H1 (cell line): ENCODE results near the gene PTPRD. TPM values are rescaled to one million over a fixed set of nuclear protein-coding genes. Genes with fewer than 3 reads are reported as not detected.
A peak's percentile ranks its signal among the peaks of the same experiment; 100 is the strongest.

ENCODE experiments used
- CTCF ChIA-PET: fragments of 300-600 bp; sonication (Branson Sonifier 250); formaldehyde crosslinking; loops from one replicate; lab custom pipeline; 2021; ENCODE audit not compliant: partially characterized antibody; lab: Charles Lee
- POLR2A ChIA-PET: fragments of 300-600 bp; sonication (Branson Sonifier 250); formaldehyde crosslinking; loops from one replicate; lab custom pipeline; 2021; ENCODE audit warnings: inconsistent platforms; ENCODE audit not compliant: partially characterized antibody; lab: Charles Lee
- DNase-seq, 2 experiments: peaks; one replicate each; pipeline versions ENCODE4 v3.0.0 to v3.0.0-alpha.2; 2010 to 2022; ENCODE audit warnings: low spot score in 2 of 2, low read depth in 1 of 2, mixed read lengths in 1 of 2
- FAIRE-seq: peaks from 2 replicates; lab custom pipeline; 2011; peaks lifted over from hg19 to GRCh38; lab: Jason Lieb, UNC
- H2AFZ ChIP-seq: 2 replicates; pipeline ENCODE4 v1.8.1; 2012; ENCODE audit warnings: low read length, inconsistent platforms
- H2AK5ac ChIP-seq: 2 replicates; pipeline ENCODE4 v1.6.1; 2013; ENCODE audit warnings: low read depth, low read length
- H2BK120ac ChIP-seq: replicated peaks from 2 replicates; pipeline ENCODE3; 2013; ENCODE audit warnings: low read depth, low read length, inconsistent platforms
- H2BK12ac ChIP-seq: 2 replicates; pipeline ENCODE4 v1.6.1; 2013; ENCODE audit warnings: low read depth, low read length
- H2BK15ac ChIP-seq: 2 replicates; pipeline ENCODE4 v1.6.1; 2013; ENCODE audit warnings: low read length
- H2BK20ac ChIP-seq: 2 replicates; pipeline ENCODE4 v1.6.1; 2013; ENCODE audit warnings: low read length
- H2BK5ac ChIP-seq: 2 replicates; pipeline ENCODE4 v1.6.1; 2013; ENCODE audit warnings: low read depth, low read length
- H3K14ac ChIP-seq: 2 replicates; pipeline ENCODE4 v1.6.1; 2013; ENCODE audit warnings: inconsistent platforms; ENCODE audit not compliant: insufficient read length
- H3K18ac ChIP-seq: 2 replicates; pipeline ENCODE4 v1.6.1; 2013; ENCODE audit warnings: low read length; ENCODE audit errors: extremely low read depth
- H3K23ac ChIP-seq: 2 replicates; pipeline ENCODE4 v1.6.1; 2013; ENCODE audit warnings: inconsistent platforms; ENCODE audit not compliant: insufficient read length
- H3K23me2 ChIP-seq: 2 replicates; pipeline ENCODE4 v1.6.1; 2013; ENCODE audit warnings: low read depth, low read length
- H3K27ac ChIP-seq: 2 replicates; pipeline ENCODE4 v1.6.1; 2011; ENCODE audit warnings: low read depth, low read length, inconsistent platforms
- H3K27me3 ChIP-seq, 4 experiments: replicated peaks in 1 of 4; 1 replicate in 1 of 4; 2 replicates in 3 of 4; pipeline versions ENCODE4 v1.6.1 to v1.8.1; 2011 to 2013; ENCODE audit warnings: low read length in 3 of 4, mild to moderate bottlenecking in 3 of 4, inconsistent platforms in 2 of 4, mixed read lengths in 2 of 4, moderate library complexity in 1 of 4; ENCODE audit not compliant: control insufficient read depth in 3 of 4, insufficient read depth in 3 of 4; ENCODE audit errors: extremely low read depth in 1 of 4
- H3K36me3 ChIP-seq, 4 experiments: 2 replicates each; pipeline versions ENCODE4 v1.6.1 to v1.8.1; 2011 to 2013; ENCODE audit warnings: mild to moderate bottlenecking in 4 of 4, low read length in 3 of 4, moderate library complexity in 2 of 4, control low read depth in 1 of 4, inconsistent platforms in 1 of 4; ENCODE audit not compliant: insufficient read depth in 4 of 4, control insufficient read depth in 2 of 4
- H3K4ac ChIP-seq: replicated peaks from 2 replicates; pipeline ENCODE3; 2013; ENCODE audit warnings: low read length, low read depth, mixed read lengths, inconsistent platforms; ENCODE audit not compliant: insufficient read length
- H3K4me1 ChIP-seq, 4 experiments: replicated peaks in 1 of 4; 1 replicate in 1 of 4; 2 replicates in 3 of 4; pipeline versions ENCODE4 v1.6.1 to v1.8.1; 2011 to 2013; ENCODE audit warnings: low read length in 3 of 4, inconsistent platforms in 2 of 4, mixed read lengths in 1 of 4; ENCODE audit not compliant: insufficient read depth in 4 of 4, control insufficient read depth in 3 of 4
- H3K4me2 ChIP-seq, 2 experiments: 2 replicates each; pipeline versions ENCODE4 v1.6.1 to v1.8.1; 2011 to 2013; ENCODE audit warnings: low read depth in 2 of 2, low read length in 2 of 2, control low read depth in 1 of 2, inconsistent platforms in 1 of 2, mild to moderate bottlenecking in 1 of 2; ENCODE audit not compliant: insufficient read depth in 1 of 2
- H3K4me3 ChIP-seq, 4 experiments: fragments of 200-600, 300-600 bp in 1 of 4; sonication (generic), shearing (Covaris generic), sonication (Bioruptor Twin) in 1 of 4; 2 replicates each; pipeline versions ENCODE4 v1.5.1 to v1.8.1; 2011 to 2016; ENCODE audit warnings: low read length in 4 of 4, low read depth in 3 of 4, control low read depth in 2 of 4, inconsistent platforms in 2 of 4, mild to moderate bottlenecking in 2 of 4, mixed read lengths in 1 of 4, moderate library complexity in 1 of 4; ENCODE audit not compliant: insufficient read depth in 2 of 4; ENCODE audit errors: extremely low read depth in 1 of 4
- H3K56ac ChIP-seq: replicated peaks from 2 replicates; pipeline ENCODE3; 2013; ENCODE audit warnings: low read depth, mild to moderate bottlenecking, mixed read lengths, low read length, inconsistent platforms; ENCODE audit not compliant: insufficient read length
- H3K79me1 ChIP-seq: 2 replicates; pipeline ENCODE4 v1.6.1; 2013; ENCODE audit warnings: low read depth, low read length, control low read depth
- H3K79me2 ChIP-seq, 2 experiments: 2 replicates each; pipeline versions ENCODE4 v1.6.1 to v1.8.1; 2012 to 2013; ENCODE audit warnings: low read length in 2 of 2, mild to moderate bottlenecking in 2 of 2, inconsistent platforms in 1 of 2; ENCODE audit not compliant: insufficient read depth in 2 of 2, control insufficient read depth in 1 of 2
- H3K9ac ChIP-seq, 4 experiments: replicated peaks in 1 of 4; 1 replicate in 1 of 4; 2 replicates in 3 of 4; pipeline versions ENCODE4 v1.6.1 to v1.8.1; 2011 to 2013; ENCODE audit warnings: low read depth in 3 of 4, low read length in 3 of 4, control low read depth in 2 of 4, mild to moderate bottlenecking in 2 of 4, moderate library complexity in 2 of 4, inconsistent platforms in 1 of 4; ENCODE audit errors: extremely low read depth in 1 of 4
- H3K9me3 ChIP-seq, 2 experiments: 2 replicates each; pipeline versions ENCODE4 v1.6.1 to v1.8.1; 2012 to 2013; ENCODE audit warnings: mild to moderate bottlenecking in 2 of 2, moderate library complexity in 2 of 2, control low read depth in 1 of 2, inconsistent platforms in 1 of 2, low read depth in 1 of 2, low read length in 1 of 2, mixed read lengths in 1 of 2; ENCODE audit not compliant: insufficient read depth in 2 of 2
- H4K20me1 ChIP-seq, 2 experiments: replicated peaks in 1 of 2; 2 replicates each; pipeline versions ENCODE3 to v1.8.1; 2011 to 2013; ENCODE audit warnings: inconsistent platforms in 2 of 2, low read length in 2 of 2, mild to moderate bottlenecking in 1 of 2; ENCODE audit not compliant: insufficient read depth in 2 of 2, control insufficient read depth in 1 of 2
- H4K5ac ChIP-seq: 2 replicates; pipeline ENCODE4 v1.6.1; 2013; ENCODE audit warnings: low read length, low read depth, mixed read lengths, inconsistent platforms; ENCODE audit not compliant: insufficient read length
- H4K8ac ChIP-seq: 2 replicates; pipeline ENCODE4 v1.8.0; 2013; ENCODE audit warnings: mild to moderate bottlenecking, moderate library complexity, low read length, inconsistent platforms; ENCODE audit not compliant: insufficient read depth; ENCODE audit errors: extremely low read depth
- H4K91ac ChIP-seq: replicated peaks from 2 replicates; pipeline ENCODE3; 2013; ENCODE audit warnings: low read length, mixed read lengths, inconsistent platforms; ENCODE audit not compliant: insufficient read length
- CTCF ChIP-seq, 3 experiments: IDR thresholded peaks; 1 replicate in 2 of 3; 2 replicates in 1 of 3; pipeline versions ENCODE4 v1.5.1 to v1.6.1; 2011; ENCODE audit warnings: low read length in 3 of 3, mild to moderate bottlenecking in 3 of 3, inconsistent platforms in 2 of 3, low read depth in 1 of 3, moderate library complexity in 1 of 3; ENCODE audit not compliant: insufficient read depth in 1 of 3; ENCODE audit errors: control extremely low read depth in 1 of 3
- HDAC2 ChIP-seq, 2 experiments: fragments of 300-600 bp in 1 of 2; sonication (generic) in 1 of 2; IDR thresholded peaks; 2 replicates each; pipeline ENCODE4 v1.6.1; 2011 to 2012; ENCODE audit warnings: low read depth in 2 of 2, low read length in 2 of 2, mild to moderate bottlenecking in 2 of 2, moderate library complexity in 2 of 2, borderline replicate concordance in 1 of 2, inconsistent platforms in 1 of 2
- YY1 ChIP-seq: IDR thresholded peaks from 2 replicates; pipeline ENCODE4 v1.6.1; 2011; ENCODE audit warnings: low read depth, mild to moderate bottlenecking, low read length
- WGBS, 2 experiments: shearing (Covaris generic) in 1 of 2; methylation state at CpG; one replicate each; pipeline versions ENCODE4 v1.1.6 to v1.1.7; 2013 to 2015; ENCODE audit warnings: low lambda C conversion rate in 2 of 2, mixed read lengths in 2 of 2, inconsistent platforms in 1 of 2, low coverage in 1 of 2, missing lambda C conversion rate in 1 of 2; ENCODE audit not compliant: insufficient replicate concordance in 2 of 2, insufficient coverage in 1 of 2, insufficient read length in 1 of 2; ENCODE audit errors: extremely low coverage in 1 of 2, missing lambda C conversion rate in 1 of 2; 5-methylcytosine and 5-hydroxymethylcytosine counted together
- polyA plus RNA-seq, 7 experiments: library from polyadenylated mRNA; depleted of rRNA in 3 of 7; stranded (reverse) in 5 of 7; unstranded in 2 of 7; fragments of >200 nt in 5 of 7; fragments of 200-250 nt in 2 of 7; gene quantifications; 1 replicate in 5 of 7; 2 replicates in 1 of 7; 4 replicates in 1 of 7; pipeline versions ENCODE4 v1.2.1 to v1.2.3, GENCODE V29; 2011 to 2013; ENCODE audit warnings: missing spikeins in 2 of 7, mixed read lengths in 2 of 7
- total RNA-seq: library from RNA; stranded (reverse); fragmentation: NEBNext Ultra II Directional; extraction: Animal tissue kit (Norgen Biotek cat#: 25700); gene quantifications from 2 replicates; pipeline ENCODE4 v1.2.1, GENCODE V29; 2021

Gene PTPRD
- total and polyA plus RNA-seq, 2 of the 8 experiments (the other 6 are each of a cell fraction or from before 2014, with no cell fraction given) = 17.2 to 77.0 TPM

DNA sequence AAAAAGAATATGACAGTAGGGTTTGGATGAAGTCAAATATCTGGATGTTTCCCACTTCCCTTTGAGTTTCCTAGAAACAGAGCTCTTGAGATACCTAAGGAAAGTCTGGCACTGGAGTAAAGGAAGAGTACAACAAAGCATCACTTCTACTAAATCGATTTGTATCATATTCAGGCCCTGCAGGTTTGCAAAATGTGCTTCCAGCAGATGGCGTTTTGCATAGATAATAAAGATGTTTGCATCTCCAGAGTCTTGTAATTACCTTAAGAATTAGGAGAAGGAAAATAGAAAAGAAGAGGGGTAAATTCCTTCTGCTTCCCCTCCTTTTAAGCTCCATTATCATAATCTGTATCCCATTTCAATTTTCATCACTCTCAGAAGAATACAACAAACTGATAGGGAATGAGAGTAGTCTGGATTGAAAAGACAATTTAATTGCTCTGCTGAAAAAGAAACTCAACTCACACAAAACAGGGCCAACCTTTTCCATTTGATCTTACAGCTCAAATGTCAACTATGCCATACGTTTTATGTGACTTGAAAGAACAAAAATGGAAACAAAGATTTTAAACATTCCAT is 380.4 kb downstream of the PTPRD start:
- Histone ChIP-seq H3K27ac (no peak overlapping the region), H4K8ac (no peak overlapping the region), H3K18ac (no peak overlapping the region), H2BK15ac (no peak overlapping the region), H3K14ac (no peak overlapping the region), H3K4me2 (no peak overlapping the region), H4K91ac (no peak overlapping the region), H3K27me3 (no peaks in the 10 kb centered on the region), H2AFZ (no peak overlapping the region), H2BK120ac (no peak overlapping the region), H2AK5ac (no peak overlapping the region), H2BK20ac (no peak overlapping the region), H3K23me2 (no peaks in the 10 kb centered on the region; the same call in 1 of the 2 replicates), H3K4me1 (peaks cover 0 to 6% (median 0%) of the 10 kb centered on the region in 4 experiments; a peak in 2 of 7 replicates), H4K20me1 (no peaks in the 10 kb centered on the region), H3K23ac (no peak overlapping the region), H4K5ac (no peak overlapping the region), H2BK5ac (no peak overlapping the region), H3K9me3 (no peaks in the 10 kb centered on the region), H2BK12ac (no peak overlapping the region), H3K4ac (no peak overlapping the region), H3K56ac (no peak overlapping the region), H3K4me3 (no peak overlapping the region), H3K36me3 (no peaks in the 10 kb centered on the region), H3K79me1 (no peaks in the 10 kb centered on the region), H3K79me2 (no peaks in the 10 kb centered on the region), H3K9ac (no peak overlapping the region)
- TF ChIP-seq YY1 = no peak
- no peak for TF ChIP-seq HDAC2 (IDR thresholded peaks at IDR 0.05; ENCODE audit: borderline replicate concordance in 1 of 2, low read depth in 2 of 2, low read length in 2 of 2)
- TF ChIP-seq CTCF (IDR thresholded peaks at IDR 0.05; ENCODE audit: control extremely low read depth in 1 of 3, insufficient read depth in 1 of 3, low read depth in 1 of 3, low read length in 3 of 3) = peak in 1 of 3 experiments; percentile 4; a peak in 1 of 4 replicates
- ChIA-PET POLR2A (no interaction called here), CTCF (interaction anchor here (0.9 to 1.5 kb wide), 6 partner anchors 29 to 128 kb away, joined by 3 to 6 read pairs (median 3); no protein-coding TSS in a partner anchor)
- WGBS, 2 experiments = 51% methylated on average over 3 of the region's 3 CpGs; no CpG with 5 or more reads in 1 of the 2 experiments
- DNase-seq (no peak), FAIRE-seq (no peak)
